MM.1S (cell line): Measurements from ENCODE around the gene TFIP11.

Experiments
- DNase-seq: peaks from one replicate; pipeline ENCODE4 v3.0.0-alpha.2; 2015
- H2AFZ ChIP-seq: fragments of 300-600 bp; sonication (generic); 2 replicates; pipeline ENCODE4 v1.6.0; 2016; ENCODE audit warnings: antibody characterized with exemption, low read length
- H3F3A ChIP-seq: fragments of 300-600 bp; sonication (generic); 2 replicates; pipeline ENCODE4 v1.6.1; 2016; ENCODE audit warnings: mild to moderate bottlenecking, antibody characterized with exemption, low read length, moderate library complexity, mixed read lengths; ENCODE audit not compliant: insufficient read depth
- H3K27ac ChIP-seq: fragments of 300-600 bp; sonication (generic); 2 replicates; pipeline ENCODE4 v1.5.1; 2016; ENCODE audit warnings: mild to moderate bottlenecking, low read length
- H3K27me3 ChIP-seq: fragments of 300-600 bp; sonication (generic); replicated peaks from 2 replicates; pipeline ENCODE4 v1.6.0; 2016; ENCODE audit warnings: low read length; ENCODE audit not compliant: insufficient read depth
- H3K36me3 ChIP-seq: fragments of 300-600 bp; sonication (generic); replicated peaks from 2 replicates; pipeline ENCODE4 v1.6.1; 2016; ENCODE audit warnings: mild to moderate bottlenecking, low read length, mixed read lengths; ENCODE audit not compliant: insufficient read depth
- H3K4me1 ChIP-seq: fragments of 300-600 bp; sonication (generic); 2 replicates; pipeline ENCODE4 v1.6.1; 2016; ENCODE audit warnings: low read length, mixed read lengths
- H3K4me2 ChIP-seq: fragments of 300-600 bp; sonication (generic); 2 replicates; pipeline ENCODE4 v1.6.0; 2016; ENCODE audit warnings: low read depth, low read length
- H3K4me3 ChIP-seq: fragments of 300-600 bp; sonication (generic); 2 replicates; pipeline ENCODE4 v1.5.1; 2016; ENCODE audit warnings: low read length, mixed read lengths
- H3K79me2 ChIP-seq: fragments of 300-600 bp; sonication (generic); 2 replicates; pipeline ENCODE4 v1.6.1; 2016; ENCODE audit warnings: mixed run types, low read length, mixed read lengths
- H3K9ac ChIP-seq: fragments of 300-600 bp; sonication (generic); 2 replicates; pipeline ENCODE4 v1.6.1; 2016; ENCODE audit warnings: low read length, mixed read lengths
- H3K9me2 ChIP-seq: fragments of 300-600 bp; sonication (generic); replicated peaks from 2 replicates; pipeline ENCODE4 v1.6.1; 2016; ENCODE audit warnings: mild to moderate bottlenecking, low read length, mixed read lengths; ENCODE audit not compliant: insufficient read depth
- H3K9me3 ChIP-seq: fragments of 300-600 bp; sonication (generic); replicated peaks from 2 replicates; pipeline ENCODE4 v1.6.1; 2016; ENCODE audit warnings: mild to moderate bottlenecking, low read length, mixed read lengths; ENCODE audit not compliant: insufficient read depth
- H4K20me1 ChIP-seq: fragments of 300-600 bp; sonication (generic); 2 replicates; pipeline ENCODE4 v1.6.1; 2016; ENCODE audit warnings: mild to moderate bottlenecking, low read length, moderate library complexity, mixed read lengths; ENCODE audit not compliant: insufficient read depth
- EZH2 ChIP-seq: fragments of 300-600 bp; sonication (generic); optimal IDR thresholded peaks from 2 replicates; pipeline ENCODE3; 2017; ENCODE audit warnings: low read depth, mild to moderate bottlenecking, antibody characterized with exemption, low read length, mixed read lengths
- EZH2phosphoT487 ChIP-seq: fragments of 300-600 bp; sonication (generic); IDR thresholded peaks from 2 replicates; pipeline ENCODE4 v1.6.1; 2018; ENCODE audit warnings: antibody characterized with exemption, low read length
- TF ChIP-seq, protein P1 (sequence below): fragments of 300-600 bp; sonication (generic); IDR thresholded peaks from 2 replicates; pipeline ENCODE4 v1.5.1; 2016; ENCODE audit warnings: antibody characterized with exemption, low read length, mixed read lengths

The TFIP11 gene

GRCh38 chr22:26453812-26454500 is 58.3 kb downstream of the TFIP11 start:
- H3K4me1 ChIP-seq, result no peaks in the 10 kb centered on the region
- H3K36me3 ChIP-seq, result no peaks in the 10 kb centered on the region
- no peaks in the 10 kb centered on the region for H3K79me2 ChIP-seq

DNA sequence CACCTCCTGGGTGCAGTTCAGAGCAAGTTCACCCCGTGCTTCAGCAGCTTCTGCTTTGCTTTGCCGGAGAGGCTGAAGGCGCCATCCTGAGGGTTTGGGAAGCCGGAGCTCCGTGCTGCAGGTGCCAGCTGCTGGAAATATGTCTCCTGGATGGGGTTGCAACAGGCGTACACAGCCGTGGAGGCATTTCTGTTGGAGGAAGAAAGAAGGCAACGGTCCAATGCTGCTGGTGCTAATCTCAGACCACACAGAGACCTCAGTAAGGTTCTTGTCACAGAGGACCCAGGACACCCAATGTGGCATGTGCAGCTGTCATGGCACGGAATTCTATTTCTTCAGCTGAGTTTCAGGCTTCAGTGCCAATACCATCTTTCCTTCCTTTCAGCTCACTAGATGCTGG is 59.1 kb downstream of the TFIP11 start:
- H3K36me3 ChIP-seq, result no peaks in the 10 kb centered on the region
- no peak overlapping the region for H3K4me2 ChIP-seq
- no peaks in the 10 kb centered on the region for H3K4me1 ChIP-seq
- no peak overlapping the region for H3K27ac ChIP-seq
- H2AFZ ChIP-seq, result no peak overlapping the region
- H3K4me3 ChIP-seq, result no peak overlapping the region
- DNase-seq, result no peak
- H3K9ac ChIP-seq, result no peak overlapping the region
- no peaks in the 10 kb centered on the region for H3F3A ChIP-seq
- no peaks in the 10 kb centered on the region for H3K27me3 ChIP-seq
- TF ChIP-seq EZH2phosphoT487 (no peak), EZH2 (no peak)
- TF ChIP-seq, protein P1, sequence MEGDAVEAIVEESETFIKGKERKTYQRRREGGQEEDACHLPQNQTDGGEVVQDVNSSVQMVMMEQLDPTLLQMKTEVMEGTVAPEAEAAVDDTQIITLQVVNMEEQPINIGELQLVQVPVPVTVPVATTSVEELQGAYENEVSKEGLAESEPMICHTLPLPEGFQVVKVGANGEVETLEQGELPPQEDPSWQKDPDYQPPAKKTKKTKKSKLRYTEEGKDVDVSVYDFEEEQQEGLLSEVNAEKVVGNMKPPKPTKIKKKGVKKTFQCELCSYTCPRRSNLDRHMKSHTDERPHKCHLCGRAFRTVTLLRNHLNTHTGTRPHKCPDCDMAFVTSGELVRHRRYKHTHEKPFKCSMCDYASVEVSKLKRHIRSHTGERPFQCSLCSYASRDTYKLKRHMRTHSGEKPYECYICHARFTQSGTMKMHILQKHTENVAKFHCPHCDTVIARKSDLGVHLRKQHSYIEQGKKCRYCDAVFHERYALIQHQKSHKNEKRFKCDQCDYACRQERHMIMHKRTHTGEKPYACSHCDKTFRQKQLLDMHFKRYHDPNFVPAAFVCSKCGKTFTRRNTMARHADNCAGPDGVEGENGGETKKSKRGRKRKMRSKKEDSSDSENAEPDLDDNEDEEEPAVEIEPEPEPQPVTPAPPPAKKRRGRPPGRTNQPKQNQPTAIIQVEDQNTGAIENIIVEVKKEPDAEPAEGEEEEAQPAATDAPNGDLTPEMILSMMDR, result no peak
- H3K9me3 ChIP-seq, result no peaks in the 10 kb centered on the region
- H3K79me2 ChIP-seq, result no peaks in the 10 kb centered on the region
- no peaks in the 10 kb centered on the region for H4K20me1 ChIP-seq
- H3K9me2 ChIP-seq, result no peaks in the 10 kb centered on the region

More at GRCh38 chr22:26453812-26454500, 58.3 kb downstream of the TFIP11 start:
- Histone ChIP-seq H3F3A (no peaks in the 10 kb centered on the region), H3K9me2 (no peaks in the 10 kb centered on the region), H3K4me2 (no peak overlapping the region), H3K27me3 (no peaks in the 10 kb centered on the region), H4K20me1 (no peaks in the 10 kb centered on the region), H3K4me3 (no peak overlapping the region), H3K27ac (no peak overlapping the region), H3K9me3 (no peaks in the 10 kb centered on the region), H3K9ac (no peak overlapping the region), H2AFZ (no peak overlapping the region)
- no peak for DNase-seq
- TF ChIP-seq, protein P1, result no peak
- TF ChIP-seq EZH2 (no peak), EZH2phosphoT487 (no peak)

DNA sequence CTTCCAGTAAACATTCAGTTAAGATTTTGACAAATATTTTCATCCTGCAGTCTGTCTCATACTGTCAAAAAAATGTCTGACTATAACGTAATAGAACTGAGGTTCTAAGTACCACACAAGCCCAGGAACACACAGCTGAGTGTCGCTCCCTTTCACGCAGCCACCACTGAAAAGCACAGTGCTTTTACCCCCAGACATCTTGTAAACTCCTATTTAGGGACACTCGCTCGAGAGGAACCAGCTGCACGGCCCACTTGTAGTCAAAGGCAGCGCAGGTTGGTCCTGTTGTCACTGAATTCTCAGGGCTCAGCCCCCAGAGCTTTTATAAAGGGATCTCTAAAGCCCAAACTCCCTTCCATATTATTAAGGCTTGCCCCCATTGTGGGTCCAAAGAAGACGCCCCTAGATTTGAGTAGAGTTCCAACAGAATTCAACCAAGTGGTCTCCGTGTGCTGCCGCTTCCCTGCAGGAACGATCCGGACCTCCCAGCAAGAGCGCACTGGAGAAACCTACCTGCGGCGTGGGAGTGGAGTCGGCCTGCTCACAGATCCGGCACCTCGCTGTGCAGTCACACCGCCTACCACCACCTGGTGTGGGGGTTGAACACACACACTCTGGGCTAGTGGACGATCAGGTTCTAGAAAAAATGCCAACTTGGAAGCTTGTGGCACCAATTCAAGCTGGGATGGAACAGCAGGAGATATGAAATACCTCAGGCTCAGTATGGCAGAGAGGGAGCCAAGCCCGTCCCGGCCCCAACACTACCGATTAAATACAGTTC is 59.8 kb downstream of the TFIP11 start:
- Histone ChIP-seq H3F3A (no peaks in the 10 kb centered on the region), H3K9ac (no peak overlapping the region), H4K20me1 (no peaks in the 10 kb centered on the region), H3K9me3 (no peaks in the 10 kb centered on the region), H3K79me2 (no peaks in the 10 kb centered on the region), H3K36me3 (no peaks in the 10 kb centered on the region), H3K9me2 (no peaks in the 10 kb centered on the region), H3K27me3 (no peaks in the 10 kb centered on the region), H3K4me1 (no peaks in the 10 kb centered on the region), H3K4me2 (no peak overlapping the region), H2AFZ (no peak overlapping the region), H3K4me3 (no peak overlapping the region), H3K27ac (no peak overlapping the region)
- no peak for TF ChIP-seq EZH2
- TF ChIP-seq EZH2phosphoT487, result no peak
- TF ChIP-seq, protein P1, result no peak
- no peak for DNase-seq
